AG08396 (cell line): ENCODE measurements around the gene CAMTA1.
"Not testable (repeated sequence)": the region's sequence is repeated elsewhere in the genome, so short reads cannot be mapped to it uniquely, and the experiment has no call there.

Source experiments
- DNase-seq: peaks from one replicate; pipeline ENCODE4 v3.0.0; 2012; ENCODE audit warnings: low spot score, mixed read lengths

The CAMTA1 gene

DNA sequence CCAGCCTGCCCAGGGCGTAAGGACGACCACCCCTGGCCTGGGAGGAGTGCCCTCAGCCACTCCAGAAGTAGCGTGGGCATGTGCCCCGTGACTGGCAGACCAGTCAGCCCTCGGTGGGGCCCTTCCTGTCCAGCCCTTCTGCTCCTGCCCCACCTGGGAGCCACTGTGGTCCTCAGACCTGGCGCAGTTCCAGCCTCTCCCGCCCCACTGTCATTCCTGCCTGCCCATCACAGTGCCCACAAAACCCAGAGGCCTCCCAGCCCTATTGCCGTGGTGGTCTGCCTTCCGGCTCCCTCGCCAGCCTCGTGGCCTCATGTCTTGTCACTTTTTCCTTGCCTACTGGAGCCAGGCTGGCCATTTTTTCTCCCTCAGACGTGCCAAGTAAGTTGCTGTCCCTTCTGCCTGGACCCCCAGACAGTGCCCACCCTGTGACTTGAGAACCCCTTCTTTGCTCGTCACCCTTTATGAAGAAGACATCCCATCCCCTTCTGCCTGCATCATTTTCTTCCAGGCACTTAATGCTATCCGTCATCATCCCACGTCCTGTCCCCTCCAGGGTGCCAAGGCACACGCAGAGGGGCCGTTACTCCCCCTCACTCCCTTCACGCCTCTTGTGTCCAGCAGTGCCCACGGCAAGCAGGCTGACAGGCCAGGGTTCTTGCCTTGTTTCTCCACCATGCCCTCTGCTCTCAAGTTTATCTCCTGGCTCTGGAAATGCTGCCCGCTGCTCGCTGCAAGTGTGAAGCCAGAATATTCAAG is 122.6 kb downstream of the CAMTA1 start:
- no peak for DNase-seq

DNA sequence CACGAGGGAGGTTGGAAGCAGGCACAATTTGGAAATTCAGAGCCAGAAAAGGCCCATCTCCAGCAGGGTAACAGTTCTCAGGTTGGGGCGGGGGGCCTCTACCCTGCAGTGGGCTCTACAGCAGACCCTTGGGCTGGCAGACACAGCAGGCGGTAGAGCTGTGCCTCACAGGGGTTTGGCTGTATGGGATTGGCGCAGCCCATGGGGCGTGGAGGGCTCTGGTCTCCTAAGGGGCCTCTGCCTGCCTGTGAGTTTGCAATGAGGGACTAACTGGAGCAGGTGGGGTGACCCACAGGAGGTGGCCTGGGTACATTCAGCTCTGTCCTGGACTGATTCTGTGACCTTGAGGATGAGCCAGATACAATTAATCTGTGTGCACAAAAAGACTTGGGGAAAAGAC is 124.1 kb downstream of the CAMTA1 start:
- no peak for DNase-seq

DNA sequence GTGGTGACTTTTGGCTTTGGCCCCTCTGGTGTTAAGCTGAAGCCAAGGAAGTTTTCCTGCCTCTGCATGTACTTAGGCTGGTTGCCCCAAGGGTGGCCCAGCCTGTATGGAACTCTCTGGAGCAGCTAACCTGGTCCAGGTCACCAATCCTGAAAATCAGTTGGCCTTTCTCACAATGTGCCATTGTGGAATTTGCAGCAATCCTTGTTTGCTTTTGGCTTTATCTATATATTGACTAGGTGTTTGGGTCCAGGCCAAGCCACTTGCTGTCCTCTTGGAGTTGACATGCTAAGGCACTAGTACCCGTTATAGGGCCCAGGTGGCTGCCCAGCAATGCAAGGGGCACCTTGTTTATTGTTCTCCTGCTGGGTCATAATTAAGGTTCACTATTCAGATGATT is 124.6 kb downstream of the CAMTA1 start:
- no peak for DNase-seq

DNA sequence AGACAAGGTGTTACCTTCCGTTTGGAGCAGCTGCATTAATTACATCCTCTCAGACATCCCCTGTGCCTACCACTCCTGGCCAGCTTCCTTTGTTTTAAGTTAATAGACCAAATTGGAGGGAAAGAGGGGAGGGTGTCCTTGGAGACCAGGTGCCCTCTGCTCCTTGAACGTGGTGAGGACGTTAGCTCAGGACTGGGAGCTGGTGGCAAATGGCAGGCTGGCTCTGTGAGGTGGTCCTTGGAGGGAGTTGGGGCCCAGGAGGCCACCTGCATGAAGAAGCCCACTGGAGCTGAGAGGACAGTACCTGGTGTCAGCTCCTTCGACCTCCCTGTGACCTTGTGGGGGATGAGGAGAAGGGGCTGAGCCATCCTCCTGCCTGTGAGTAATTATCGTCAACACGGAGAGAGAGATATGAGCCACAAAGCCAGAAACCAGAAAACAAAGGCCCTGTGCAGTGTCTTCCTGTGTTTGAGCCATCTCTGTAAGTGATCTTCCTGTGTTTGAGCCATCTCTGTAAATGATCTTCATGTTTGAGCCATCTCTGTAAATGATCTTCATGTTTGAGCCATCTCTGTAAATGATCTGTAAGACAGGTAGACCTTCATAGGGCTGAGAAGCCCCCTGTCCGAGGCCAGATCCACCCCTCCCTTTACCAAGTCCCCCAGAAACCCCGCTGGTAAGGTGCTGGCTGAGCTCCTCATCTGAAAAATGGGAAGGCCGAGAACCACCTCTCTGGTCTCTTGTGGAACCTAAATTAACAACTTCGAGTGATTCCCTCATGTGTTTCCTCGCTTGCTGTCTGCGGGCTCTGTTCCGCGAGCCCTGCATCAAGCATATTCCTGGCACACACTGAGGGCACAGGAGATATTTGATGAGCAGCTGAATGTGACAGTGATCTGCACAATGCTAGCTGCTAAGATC is 126.0 kb downstream of the CAMTA1 start:
- no peak for DNase-seq

DNA sequence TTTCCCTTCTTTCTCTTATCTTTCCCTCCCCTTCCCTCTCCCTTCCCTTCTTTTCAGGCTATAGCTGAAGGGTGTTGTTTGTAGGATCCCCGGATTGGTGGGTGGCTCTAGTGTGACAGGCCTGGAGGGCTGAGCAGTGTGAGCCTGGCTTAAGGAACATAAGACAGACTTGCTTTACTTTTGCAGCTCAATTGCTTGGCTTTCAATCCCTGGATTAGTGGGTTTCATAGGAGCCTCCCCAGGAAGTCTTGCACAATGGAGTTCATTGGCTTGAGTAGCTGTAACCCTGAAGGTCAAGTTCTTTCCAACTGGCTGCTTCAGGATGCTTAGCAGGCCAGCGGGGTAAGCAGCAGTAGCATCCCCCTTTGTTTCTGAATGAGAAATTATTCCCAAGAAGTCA is 126.7 kb downstream of the CAMTA1 start:
- DNase-seq, result no peak

DNA sequence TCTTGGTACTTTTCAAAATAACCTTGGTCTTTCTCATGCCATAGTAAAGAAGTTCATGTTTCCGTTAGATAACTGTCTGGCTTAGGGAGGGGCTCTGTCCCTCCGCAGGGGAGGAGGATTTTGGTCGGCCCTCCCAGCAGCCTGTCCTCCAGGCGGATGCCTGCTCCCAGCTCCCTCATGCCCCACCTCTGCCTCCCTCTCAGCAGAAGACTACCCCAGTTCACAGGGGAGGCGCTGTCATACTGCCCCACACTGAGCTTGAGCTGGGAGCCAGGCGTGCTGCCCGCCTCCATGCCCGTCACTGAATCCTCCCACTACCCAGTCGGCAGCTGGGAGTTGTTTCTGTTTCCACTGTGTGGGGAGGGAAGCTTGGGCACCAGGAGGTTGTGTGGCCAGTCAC is 127.3 kb downstream of the CAMTA1 start:
- no peak for DNase-seq

DNA sequence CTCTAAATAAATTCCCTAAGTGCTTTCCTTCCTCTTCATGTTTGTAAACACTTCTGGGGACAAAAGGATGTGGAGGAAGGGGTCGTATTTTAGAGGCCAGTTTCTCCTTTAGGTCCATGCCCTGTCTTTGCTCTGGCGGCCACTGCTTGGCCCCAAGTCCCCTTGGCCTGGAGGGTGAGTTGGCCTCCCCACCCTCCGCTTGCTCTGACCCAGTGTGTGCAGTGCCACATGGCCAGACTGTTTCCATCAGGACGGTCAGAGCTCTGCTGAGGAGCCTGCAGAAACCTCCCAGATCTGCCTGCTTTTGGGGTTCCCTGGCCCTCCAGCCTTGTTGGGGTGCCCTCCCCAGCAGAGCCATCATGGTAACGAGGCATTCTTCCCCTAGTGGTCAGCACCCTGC is 127.8 kb downstream of the CAMTA1 start:
- DNase-seq, result no peak

DNA sequence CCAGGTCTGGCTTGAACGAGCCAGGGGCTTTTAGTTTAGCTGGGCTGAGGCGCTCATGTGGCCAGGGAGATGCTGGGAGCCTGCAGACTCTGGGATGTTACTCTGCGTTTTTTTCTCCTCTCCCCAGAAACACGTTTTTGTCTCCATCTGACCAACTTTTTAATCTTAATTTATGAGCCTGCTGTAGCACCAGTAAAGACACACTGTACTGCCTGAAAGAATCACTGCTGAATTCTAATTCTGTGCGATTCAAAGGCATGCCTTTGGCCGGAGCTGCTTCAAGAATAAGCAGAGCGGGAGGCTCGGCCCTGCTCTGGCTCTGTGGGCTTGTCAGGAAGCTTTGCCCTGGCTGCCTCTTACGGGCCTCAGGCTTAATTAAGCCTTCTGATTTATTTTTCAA is 129.5 kb downstream of the CAMTA1 start:
- DNase-seq, result no peak

DNA sequence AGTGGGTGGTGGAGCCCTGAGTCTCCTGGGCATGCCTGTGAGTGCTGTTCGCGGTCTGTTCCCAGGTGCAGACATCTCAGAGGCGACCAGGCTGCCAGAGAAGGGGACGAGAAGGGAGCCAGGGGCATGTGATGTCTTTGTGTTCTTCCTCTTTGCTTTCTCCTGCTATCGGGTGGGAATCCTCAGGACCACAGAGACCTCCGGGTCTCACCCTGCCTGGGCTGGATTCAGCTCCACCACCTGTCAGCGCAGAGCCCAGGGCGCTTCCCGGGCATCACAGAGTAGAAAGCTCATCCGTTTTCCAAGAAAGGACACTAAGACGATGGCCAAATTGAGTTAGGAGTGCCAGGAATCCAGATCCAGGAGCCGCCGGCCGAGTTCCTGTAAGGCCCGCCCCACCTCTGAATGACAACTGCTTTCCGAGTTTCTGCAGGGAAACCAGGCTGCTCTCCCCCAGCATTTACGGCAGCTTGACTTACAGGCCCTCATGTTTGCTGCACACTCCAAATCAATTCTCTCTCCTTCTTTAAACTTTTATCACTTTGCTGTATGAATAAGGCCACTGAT is 130.8 kb downstream of the CAMTA1 start:
- DNase-seq, result no peak

DNA sequence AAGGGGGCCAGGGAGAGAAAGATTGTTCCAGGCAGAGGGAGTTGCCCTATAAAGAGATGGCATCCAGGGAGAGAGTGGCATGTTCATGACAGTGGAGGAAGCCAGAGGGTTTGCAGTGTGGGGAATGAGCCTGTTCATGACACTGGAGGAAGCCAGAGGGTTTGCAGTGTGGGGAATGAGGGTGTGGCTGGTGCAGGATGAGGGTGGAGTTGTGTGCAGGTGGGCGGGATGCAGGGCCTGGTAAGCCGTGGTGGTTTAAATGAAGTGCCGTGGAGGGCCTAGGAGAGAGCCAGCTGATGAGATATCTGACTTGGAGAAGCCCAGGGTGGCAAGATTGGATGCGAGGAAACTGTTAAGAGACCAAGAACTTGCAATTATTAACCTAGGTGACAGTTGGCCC is 131.8 kb downstream of the CAMTA1 start:
- DNase-seq, result no peak

DNA sequence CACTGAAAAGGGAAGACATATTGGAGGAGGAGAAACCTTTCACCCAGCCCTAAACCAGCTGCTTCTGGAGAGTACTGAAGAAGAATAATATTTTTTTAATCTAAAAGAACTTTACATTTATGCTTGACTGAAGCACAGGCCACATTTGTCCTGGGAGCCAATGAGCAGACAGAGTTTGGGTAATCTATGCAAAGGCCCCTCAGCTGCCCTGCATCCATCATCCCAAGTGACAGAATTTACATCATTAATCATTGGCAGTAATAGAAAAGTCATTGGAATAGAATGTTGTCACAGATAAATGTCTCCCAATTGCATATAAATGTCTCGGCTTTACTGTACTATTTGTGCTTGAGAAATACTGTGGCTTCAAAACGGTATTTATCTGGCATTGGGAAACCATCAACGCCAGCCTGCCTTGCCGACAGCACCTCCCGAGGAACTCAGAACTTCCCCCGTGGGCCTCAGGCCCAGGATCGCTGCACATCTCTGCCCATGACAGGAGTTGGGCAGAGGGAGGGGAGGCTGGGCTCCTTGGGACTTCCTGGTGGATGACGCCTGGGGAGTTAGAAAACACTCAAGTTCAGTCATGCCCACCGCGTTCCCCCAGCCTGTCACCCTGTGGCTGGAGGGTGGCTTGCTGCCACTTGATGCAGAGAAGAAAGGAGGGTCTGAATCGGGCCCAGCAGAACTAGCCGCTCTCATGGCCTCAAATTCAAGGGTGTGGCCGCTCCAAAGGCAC is 133.1 kb downstream of the CAMTA1 start:
- no peak for DNase-seq

DNA sequence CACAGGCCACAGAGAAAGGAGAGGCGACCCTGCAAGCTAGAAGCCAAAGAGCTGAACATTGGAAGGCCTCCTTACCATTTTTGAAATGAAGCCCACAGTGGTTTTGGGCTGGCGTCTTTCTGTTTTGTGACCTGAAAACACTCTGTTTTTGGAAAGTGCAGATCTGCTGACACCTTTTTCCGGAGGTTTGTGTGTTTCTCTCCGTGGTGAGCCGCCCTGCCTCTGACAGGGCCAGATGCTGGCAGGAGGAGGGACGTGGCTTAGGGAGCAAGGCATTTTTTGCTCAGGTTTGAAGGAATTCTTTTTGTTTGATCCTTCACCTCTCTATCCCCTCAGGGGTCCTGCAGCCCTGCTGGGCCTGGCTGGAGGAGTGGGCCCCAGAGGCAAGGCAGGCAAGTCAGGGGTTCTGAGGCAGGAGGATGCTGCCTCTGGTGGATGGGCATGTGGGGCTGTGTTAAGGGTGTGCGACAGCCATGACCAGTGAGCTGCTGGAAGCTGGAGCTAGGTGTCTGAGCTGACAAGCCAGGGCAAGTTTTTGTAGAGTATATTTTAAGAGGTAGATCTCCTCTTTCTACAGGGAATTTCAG is 133.8 kb downstream of the CAMTA1 start:
- no peak for DNase-seq

DNA sequence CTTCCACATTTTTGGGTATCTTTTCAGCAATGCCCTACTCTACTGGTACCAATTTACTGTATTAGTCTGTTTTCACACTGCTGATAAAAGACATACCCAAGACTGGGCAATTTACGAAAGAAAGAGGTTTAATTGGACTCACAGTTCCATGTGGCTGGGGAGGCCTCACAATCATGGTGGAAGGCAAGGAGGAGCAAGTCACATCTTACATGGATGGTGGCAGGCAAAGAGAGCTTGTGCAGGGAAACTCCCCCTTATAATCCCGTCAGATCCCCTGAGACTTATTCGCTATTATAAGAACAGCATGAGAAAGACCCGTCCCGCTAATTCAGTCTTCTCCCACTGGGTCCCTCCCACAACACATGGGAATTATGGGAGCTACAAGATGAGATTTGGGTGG is 136.3 kb downstream of the CAMTA1 start:
- not testable (repeated sequence) for DNase-seq

DNA sequence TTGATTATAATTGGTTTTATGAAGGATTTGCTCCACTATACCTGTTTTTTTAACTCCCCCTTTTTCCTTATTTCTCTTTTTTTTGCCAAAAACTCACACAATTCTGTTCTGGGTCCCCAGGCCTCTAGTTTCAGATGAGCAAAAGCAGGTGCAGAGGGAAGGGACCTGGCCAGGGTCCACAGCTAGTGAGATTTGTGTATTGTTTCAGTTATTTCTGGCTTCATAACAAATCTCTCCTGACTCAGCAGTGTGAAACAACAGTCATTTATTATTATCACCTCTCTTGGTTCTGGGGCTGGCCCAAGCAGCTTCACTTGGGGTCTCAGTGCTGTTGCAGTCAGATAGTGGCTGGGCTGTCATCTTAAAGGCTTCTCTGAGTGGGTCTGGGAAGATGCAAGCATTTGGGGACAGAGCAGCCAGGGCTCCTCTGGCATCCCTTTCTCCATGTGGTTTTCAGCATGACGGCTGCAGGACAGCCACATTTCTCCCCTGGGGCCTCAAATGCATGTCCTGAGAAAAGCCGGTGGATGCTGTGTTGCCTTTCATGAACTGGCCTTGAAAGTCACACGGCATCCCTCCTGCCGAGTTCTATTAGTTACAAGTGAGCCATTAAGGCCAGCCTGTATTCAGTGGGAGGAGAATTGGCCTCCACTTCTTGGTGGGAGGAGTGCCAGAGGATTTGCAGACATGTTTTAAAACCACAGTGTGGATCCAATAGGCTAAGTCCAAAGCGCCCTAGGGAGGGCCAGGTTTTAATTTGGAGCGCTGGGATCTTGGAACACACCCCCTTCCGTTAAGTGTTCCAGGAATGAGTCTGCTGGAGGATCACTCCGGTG is 137.1 kb downstream of the CAMTA1 start:
- peak; percentile 50 for DNase-seq

DNA sequence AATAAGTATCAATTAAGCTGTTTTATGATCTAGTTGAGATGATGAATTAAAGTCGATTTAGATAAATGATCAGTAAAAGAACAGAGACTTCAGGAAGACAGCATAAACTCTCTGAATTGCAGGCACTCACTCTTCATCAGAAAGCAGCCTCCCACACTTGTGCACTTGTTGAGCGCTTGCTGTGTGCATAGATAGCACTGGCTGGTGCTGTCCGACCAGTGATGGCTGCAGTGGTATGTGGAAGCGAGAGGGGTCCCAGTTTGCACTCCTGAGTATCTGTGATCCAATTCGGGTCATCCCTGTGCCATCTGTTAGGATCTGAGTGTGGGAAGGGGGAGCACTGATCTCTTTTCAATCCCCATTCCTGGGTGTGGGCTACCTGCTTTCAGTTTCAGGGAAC is 137.8 kb downstream of the CAMTA1 start:
- no peak for DNase-seq

DNA sequence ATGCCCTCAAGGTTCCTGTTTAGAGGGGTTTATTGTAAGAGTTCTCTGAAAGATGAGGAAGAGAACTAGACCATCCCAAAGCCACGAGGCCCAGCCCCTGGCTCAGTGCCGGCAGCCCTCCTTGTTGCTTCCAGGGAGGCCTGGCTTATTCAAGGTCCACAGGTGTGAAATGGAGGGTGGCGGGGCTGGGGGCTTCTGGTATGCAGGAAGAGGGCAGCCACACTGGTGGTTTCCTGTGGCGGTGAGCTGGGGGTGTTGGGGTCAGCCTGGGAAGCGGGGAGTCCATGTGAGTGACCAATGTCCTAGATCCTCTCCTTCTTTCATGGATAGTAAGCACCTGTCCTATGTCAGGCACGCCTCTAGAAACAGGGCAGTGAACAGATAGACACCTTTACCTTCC is 138.2 kb downstream of the CAMTA1 start:
- DNase-seq, result no peak

DNA sequence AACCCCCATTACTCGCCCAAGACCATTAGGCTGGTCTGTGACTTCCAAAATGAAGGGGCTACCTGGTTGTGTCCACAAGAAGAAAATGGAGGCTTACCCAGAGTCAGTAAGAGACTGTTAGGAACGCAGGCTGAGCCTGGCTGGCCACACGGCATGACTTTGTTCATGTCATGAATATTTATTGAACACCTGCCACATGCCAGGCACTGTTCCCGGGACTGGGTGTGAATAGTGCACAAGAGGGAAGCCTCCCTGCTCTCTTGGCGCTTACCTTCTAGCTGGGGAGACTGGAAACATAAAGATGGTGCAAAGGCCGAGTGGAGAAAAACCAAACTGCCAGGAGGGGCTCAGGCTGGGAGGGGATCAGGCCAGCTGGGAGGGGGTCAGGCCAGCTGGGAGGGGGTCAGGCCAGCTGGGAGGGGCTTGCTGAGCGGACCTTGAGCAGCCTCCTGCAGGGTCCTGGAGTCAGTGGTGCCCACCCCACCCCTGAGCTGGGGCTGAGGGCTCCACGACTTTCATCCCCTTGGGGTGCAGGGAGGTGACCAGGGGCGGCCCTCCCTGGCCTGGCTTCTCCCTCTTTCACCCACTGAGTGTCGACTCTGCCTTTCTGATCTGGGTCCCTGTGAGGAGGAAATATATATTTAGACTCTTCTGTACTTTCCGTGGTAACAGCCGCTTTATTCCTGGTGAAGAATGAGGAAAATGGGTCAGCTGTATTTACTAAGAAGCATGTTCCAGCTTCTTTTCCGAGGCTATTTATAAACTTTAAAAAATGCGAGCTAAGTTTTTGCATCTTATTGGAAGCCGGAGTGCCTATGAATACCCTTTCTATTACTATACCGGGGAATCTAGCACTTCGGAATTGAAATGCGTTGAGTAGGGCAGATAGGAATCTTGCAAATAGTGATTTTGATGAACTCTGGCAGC is 139.0 kb downstream of the CAMTA1 start:
- no peak for DNase-seq

DNA sequence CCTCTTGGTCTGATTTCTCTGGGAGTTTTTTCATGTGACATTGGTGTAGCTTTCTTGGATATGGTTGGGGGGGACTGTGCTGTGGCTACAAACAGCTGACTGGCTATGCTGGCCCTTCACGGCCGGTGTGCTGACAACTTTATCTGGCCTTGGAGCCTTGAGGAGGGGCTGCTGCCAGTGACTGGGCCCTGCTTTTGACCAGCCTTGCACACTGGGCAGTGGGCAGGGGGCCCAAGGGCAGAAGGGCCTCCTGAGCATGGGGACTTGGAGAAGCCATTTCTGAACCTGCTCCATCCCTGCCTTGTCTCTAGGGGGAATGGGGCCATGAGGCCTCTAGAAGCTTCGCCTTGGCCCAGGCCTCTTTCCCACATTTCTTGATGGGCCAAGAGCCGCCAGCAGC is 139.6 kb downstream of the CAMTA1 start:
- DNase-seq, result no peak

DNA sequence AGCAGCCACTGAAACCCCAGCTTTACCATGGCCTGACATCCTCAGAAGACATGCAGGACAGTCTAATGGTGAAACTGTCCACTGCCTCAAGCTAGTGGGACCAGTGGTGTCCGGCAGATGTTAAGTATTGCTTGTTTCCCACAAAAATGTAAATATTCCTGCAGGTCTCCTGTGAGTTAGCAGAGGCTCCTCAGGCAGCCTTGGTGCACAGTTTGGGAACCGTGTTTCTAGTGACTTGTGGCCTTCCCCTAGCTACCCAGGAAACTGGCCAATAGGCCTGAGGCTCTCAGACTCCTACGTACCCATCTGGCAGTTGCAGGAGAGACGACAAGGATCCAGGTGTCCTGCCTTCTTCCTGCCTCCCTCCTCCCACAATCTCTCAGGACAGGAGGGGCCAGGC is 142.4 kb downstream of the CAMTA1 start:
- no peak for DNase-seq
